Measurements from ENCODE around the gene SRSF6.

GRCh38 chr20:43448748-43449535 is 8.8 kb upstream of the SRSF6 start:
- TF ChIP-seq JUND (IDR thresholded peaks at IDR 0.05; ENCODE audit: low read depth, low read length) (no peak), NFIC (IDR thresholded peaks at IDR 0.05; ENCODE audit: low read depth, low read length) (no peak), SMAD5 (IDR thresholded peaks at IDR 0.05; ENCODE audit: low read depth) (no peak), USF1 (IDR thresholded peaks at IDR 0.05; ENCODE audit: borderline replicate concordance, extremely low read length, insufficient read depth, low read depth, low read length) (no peak)
- TF ChIP-seq, protein P1, sequence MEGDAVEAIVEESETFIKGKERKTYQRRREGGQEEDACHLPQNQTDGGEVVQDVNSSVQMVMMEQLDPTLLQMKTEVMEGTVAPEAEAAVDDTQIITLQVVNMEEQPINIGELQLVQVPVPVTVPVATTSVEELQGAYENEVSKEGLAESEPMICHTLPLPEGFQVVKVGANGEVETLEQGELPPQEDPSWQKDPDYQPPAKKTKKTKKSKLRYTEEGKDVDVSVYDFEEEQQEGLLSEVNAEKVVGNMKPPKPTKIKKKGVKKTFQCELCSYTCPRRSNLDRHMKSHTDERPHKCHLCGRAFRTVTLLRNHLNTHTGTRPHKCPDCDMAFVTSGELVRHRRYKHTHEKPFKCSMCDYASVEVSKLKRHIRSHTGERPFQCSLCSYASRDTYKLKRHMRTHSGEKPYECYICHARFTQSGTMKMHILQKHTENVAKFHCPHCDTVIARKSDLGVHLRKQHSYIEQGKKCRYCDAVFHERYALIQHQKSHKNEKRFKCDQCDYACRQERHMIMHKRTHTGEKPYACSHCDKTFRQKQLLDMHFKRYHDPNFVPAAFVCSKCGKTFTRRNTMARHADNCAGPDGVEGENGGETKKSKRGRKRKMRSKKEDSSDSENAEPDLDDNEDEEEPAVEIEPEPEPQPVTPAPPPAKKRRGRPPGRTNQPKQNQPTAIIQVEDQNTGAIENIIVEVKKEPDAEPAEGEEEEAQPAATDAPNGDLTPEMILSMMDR (IDR thresholded peaks at IDR 0.05 in 2 of 3, conservative IDR thresholded peaks at IDR 0.05 in 1 of 3; ENCODE audit: control insufficient read depth in 2 of 3, extremely low read depth in 1 of 3, insufficient read depth in 1 of 3, low read depth in 3 of 3, low read length in 3 of 3), result peak; percentile 74 to 87 (median 77)
